Subcutaneous abdominal adipose tissue (tissue), 5 donors: ENCODE data around the gene MXRA8.
"Not testable (repeated sequence)": the region's sequence is repeated elsewhere in the genome, so short reads cannot be mapped to it uniquely, and the experiment has no call there.

Experiments used
- H3K27ac ChIP-seq: one replicate; pipeline ENCODE4 v1.7.0; 2013; ENCODE audit warnings: low read depth, mild to moderate bottlenecking, inconsistent platforms, low read length, moderate library complexity
- H3K27me3 ChIP-seq, 5 donors: one replicate each; pipeline ENCODE4 v1.7.0; 2013; ENCODE audit warnings: low read length in 5 of 5, inconsistent platforms in 1 of 5; ENCODE audit not compliant: control insufficient read depth in 5 of 5, insufficient read depth in 4 of 5
- H3K36me3 ChIP-seq, 5 donors: one replicate each; pipeline ENCODE4 v1.7.0; 2013; ENCODE audit warnings: low read length in 5 of 5; ENCODE audit not compliant: control insufficient read depth in 5 of 5, insufficient read depth in 5 of 5
- H3K4me1 ChIP-seq, 5 donors: one replicate each; pipeline ENCODE4 v1.7.0; 2013; ENCODE audit warnings: low read length in 5 of 5, mild to moderate bottlenecking in 3 of 5, moderate library complexity in 1 of 5; ENCODE audit not compliant: control insufficient read depth in 5 of 5, insufficient read depth in 5 of 5
- H3K4me3 ChIP-seq, 5 donors: one replicate each; pipeline ENCODE4 v1.7.0; 2013; ENCODE audit warnings: low read length in 5 of 5, low read depth in 1 of 5
- H3K9ac ChIP-seq, 5 donors: one replicate each; pipeline ENCODE4 v1.7.0; 2013; ENCODE audit warnings: low read length in 5 of 5, mild to moderate bottlenecking in 4 of 5, moderate library complexity in 3 of 5
- H3K9me3 ChIP-seq, 5 donors: one replicate each; pipeline ENCODE4 v1.7.0; 2013; ENCODE audit warnings: low read length in 5 of 5; ENCODE audit not compliant: control insufficient read depth in 5 of 5
- donor health status: healthy.
- donor health status: healthy.
- donor health status: healthy.
- donor health status: healthy.
- donor health status: healthy.

MXRA8 gene

GRCh38 chr1:1316199-1316598 lies 42.2 kb downstream of the MXRA8 start:
- H3K36me3 ChIP-seq = peaks cover 0 to 73% (median 62%) of the 10 kb centered on the region in 5 donors
- not testable (repeated sequence) for H3K4me1 ChIP-seq, H3K9me3 ChIP-seq, H3K4me3 ChIP-seq, H3K9ac ChIP-seq, H3K27ac ChIP-seq, H3K27me3 ChIP-seq

- Histone ChIP-seq H3K9ac (no peak overlapping the region), H3K4me1 (peaks cover 0 to under 1% (median 0%) of the 10 kb centered on the region in 5 donors), H3K9me3 (no peaks in the 10 kb centered on the region), H3K4me3 (no peak overlapping the region), H3K27me3 (no peaks in the 10 kb centered on the region), H3K27ac (no peak overlapping the region), H3K36me3 (peaks cover 0 to 73% (median 66%) of the 10 kb centered on the region in 5 donors)
These were observed 42.9 kb downstream of the MXRA8 start for GRCh38 chr1:1315435-1315954.

- no peak overlapping the region for H3K9ac ChIP-seq
- H3K4me3 ChIP-seq = no peak overlapping the region
- H3K36me3 ChIP-seq = peaks cover 0 to 73% (median 60%) of the 10 kb centered on the region in 5 donors
- H3K27me3 ChIP-seq = no peaks in the 10 kb centered on the region
- H3K27ac ChIP-seq = no peak overlapping the region
- H3K9me3 ChIP-seq = no peaks in the 10 kb centered on the region
- peaks cover 0 to 2% (median under 1%) of the 10 kb centered on the region in 5 donors for H3K4me1 ChIP-seq
These were observed 43.5 kb downstream of the MXRA8 start for GRCh38 chr1:1314678-1315335.

GRCh38 chr1:1314237-1314586 lies 44.1 kb downstream of the MXRA8 start:
- Histone ChIP-seq H3K4me1 (peaks cover 0 to 8% (median 7%) of the 10 kb centered on the region in 5 donors), H3K9me3 (no peaks in the 10 kb centered on the region), H3K9ac (no peak overlapping the region), H3K36me3 (peaks cover 0 to 67% (median 54%) of the 10 kb centered on the region in 5 donors), H3K4me3 (no peak overlapping the region), H3K27me3 (no peaks in the 10 kb centered on the region), H3K27ac (no peak overlapping the region)

GRCh38 chr1:1313500-1314236 lies 44.7 kb downstream of the MXRA8 start:
- Histone ChIP-seq H3K36me3 (peaks cover 0 to 62% (median 49%) of the 10 kb centered on the region in 5 donors), H3K27me3 (no peaks in the 10 kb centered on the region), H3K27ac (no peak overlapping the region), H3K9ac (no peak overlapping the region), H3K4me1 (peaks cover 0 to 14% (median 12%) of the 10 kb centered on the region in 5 donors), H3K9me3 (no peaks in the 10 kb centered on the region), H3K4me3 (no peak overlapping the region)

GRCh38 chr1:1312450-1313314 lies 45.7 kb downstream of the MXRA8 start:
- Histone ChIP-seq H3K27me3 (no peaks in the 10 kb centered on the region), H3K9ac (no peak overlapping the region), H3K9me3 (no peaks in the 10 kb centered on the region), H3K27ac (no peak overlapping the region), H3K4me1 (peaks cover 0 to 15% (median 14%) of the 10 kb centered on the region in 5 donors), H3K4me3 (no peak overlapping the region), H3K36me3 (peaks cover 0 to 61% (median 48%) of the 10 kb centered on the region in 5 donors)

- Histone ChIP-seq H3K27ac (no peak overlapping the region), H3K4me1 (peaks cover 4 to 26% (median 24%) of the 10 kb centered on the region in 5 donors), H3K9me3 (no peaks in the 10 kb centered on the region), H3K27me3 (no peaks in the 10 kb centered on the region), H3K9ac (no peak overlapping the region), H3K4me3 (no peak overlapping the region), H3K36me3 (peaks cover 0 to 61% (median 48%) of the 10 kb centered on the region in 5 donors)
These were observed 46.9 kb downstream of the MXRA8 start for GRCh38 chr1:1311107-1312104.

GRCh38 chr1:1310476-1311053 lies 47.8 kb downstream of the MXRA8 start:
- Histone ChIP-seq H3K9ac (no peak overlapping the region), H3K9me3 (no peaks in the 10 kb centered on the region), H3K27ac (no peak overlapping the region), H3K4me3 (no peak overlapping the region), H3K4me1 (peaks cover 5 to 34% (median 32%) of the 10 kb centered on the region in 5 donors), H3K36me3 (peaks cover 0 to 57% (median 48%) of the 10 kb centered on the region in 5 donors), H3K27me3 (no peaks in the 10 kb centered on the region)

- H3K27me3 ChIP-seq = no peaks in the 10 kb centered on the region
- H3K27ac ChIP-seq = no peak overlapping the region
- H3K9ac ChIP-seq = peak overlapping the region in 1 of 5 donors; percentile 80
- peaks cover 5 to 39% (median 37%) of the 10 kb centered on the region in 5 donors for H3K4me1 ChIP-seq
- H3K4me3 ChIP-seq = no peak overlapping the region
- peaks cover 0 to 53% (median 47%) of the 10 kb centered on the region in 5 donors for H3K36me3 ChIP-seq
- no peaks in the 10 kb centered on the region for H3K9me3 ChIP-seq
These were observed 48.3 kb downstream of the MXRA8 start for GRCh38 chr1:1310109-1310385.
